Dermis microvascular lymphatic vessel endothelial cell (primary cell): Measurements from ENCODE around the gene BRD4. TPM values are rescaled to one million over a fixed set of nuclear protein-coding genes. Genes with fewer than 3 reads are reported as not detected.

Experiments
- DNase-seq, 2 donors: peaks; one replicate each; pipeline versions ENCODE4 v3.0.0 to v3.0.0-alpha.2; 2010; ENCODE audit warnings: low read depth in 2 of 2
- total RNA-seq: library from RNA; depleted of rRNA; stranded (reverse); fragments of >200 nt; gene quantifications from 2 replicates; pipeline ENCODE4 v1.2.1, GENCODE V29; 2014

BRD4 gene
- total RNA-seq, 1 donor from 2014 or later = 7.4 TPM

- no peak for DNase-seq
These were observed 135.9 kb downstream of the BRD4 start for GRCh38 chr19:15196360-15197005.

- DNase-seq = peak in 1 of 2 donors; percentile 26
These were observed 136.7 kb downstream of the BRD4 start for GRCh38 chr19:15195371-15196334.

DNA sequence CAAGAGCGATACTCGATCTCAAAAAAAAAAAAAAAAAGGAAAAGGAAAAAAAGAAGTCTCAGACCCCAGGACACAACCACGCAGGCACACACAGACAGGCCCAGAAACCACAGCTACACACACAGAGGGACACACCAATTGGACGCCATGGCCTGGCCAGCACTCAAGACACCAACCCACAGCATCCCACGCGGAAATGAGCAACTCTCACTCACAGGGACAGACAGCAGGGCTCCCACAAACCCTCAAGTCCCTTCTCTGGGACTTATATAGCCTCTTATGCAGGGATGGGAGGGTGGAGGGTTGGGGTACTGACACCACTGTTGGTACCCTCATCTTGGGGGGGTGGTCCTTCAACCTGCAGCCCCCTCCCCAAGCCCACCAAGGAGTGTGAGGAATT, 137.4 kb downstream of the BRD4 start:
- no peak for DNase-seq

GRCh38 chr19:15191982-15192381, 140.4 kb downstream of the BRD4 start:
- DNase-seq = no peak

DNA sequence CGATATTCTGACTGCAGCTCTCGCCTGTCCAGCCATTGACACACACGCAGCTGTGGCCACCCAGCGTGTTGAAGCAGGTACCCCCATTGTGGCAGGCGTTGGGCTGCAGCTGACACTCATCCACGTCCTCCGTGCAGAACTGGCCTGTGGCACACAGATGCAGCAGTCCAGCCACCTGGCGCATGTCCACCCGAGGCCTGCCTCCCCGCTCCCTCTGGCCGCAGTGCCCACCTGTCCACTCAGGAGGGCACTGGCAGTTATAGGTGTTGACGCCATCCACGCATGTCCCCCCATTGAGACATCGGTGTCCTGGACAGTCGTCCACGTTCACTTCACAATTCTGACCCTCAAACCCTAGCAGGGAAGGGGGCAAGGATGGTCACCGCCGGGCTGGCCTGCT, 140.8 kb downstream of the BRD4 start:
- DNase-seq = no peak

DNA sequence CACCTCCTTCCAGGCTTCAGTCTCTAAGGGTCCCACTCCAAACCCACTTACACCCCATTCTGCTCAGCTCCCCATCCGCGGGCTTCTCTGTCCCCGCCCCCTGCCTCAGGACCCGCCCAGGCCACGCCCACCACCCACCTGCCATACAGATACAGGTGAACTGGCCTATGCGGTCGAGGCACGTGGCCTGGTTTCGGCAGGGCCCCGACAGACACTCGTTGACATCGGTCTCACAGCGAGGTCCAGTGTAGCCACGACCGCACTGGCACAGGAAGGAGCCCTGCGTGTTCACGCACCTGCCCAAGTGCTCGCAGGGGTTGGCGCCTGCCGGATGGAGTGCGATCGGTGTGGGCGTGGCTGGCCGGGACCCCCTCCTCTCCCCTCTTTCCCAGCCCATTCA, 143.5 kb downstream of the BRD4 start:
- no peak for DNase-seq

GRCh38 chr19:15187026-15188007, 145.0 kb downstream of the BRD4 start:
- DNase-seq = no peak

Other genes starting within 250 kb of the BRD4 start
- 7.7 and 15.8 TPM in 2 replicates for gene SYDE1, start 225.1 kb downstream of the BRD4 start, total RNA-seq
- 0.13 and 0.89 TPM in 2 replicates for gene NOTCH3, start 131.5 kb downstream of the BRD4 start, total RNA-seq
- under 0.01 TPM in 1 of 2 replicates, not detected in the other for gene EPHX3, start 100.1 kb downstream of the BRD4 start, total RNA-seq
- gene AKAP8, start 47.2 kb upstream of the BRD4 start, total RNA-seq = 12.8 and 13.9 TPM in 2 replicates
- 33.0 and 41.5 TPM in 2 replicates for gene AKAP8L, start 86.4 kb upstream of the BRD4 start, total RNA-seq
- gene WIZ, start 117.4 kb upstream of the BRD4 start, total RNA-seq = 4.4 and 9.2 TPM in 2 replicates
- gene RASAL3, start 132.0 kb upstream of the BRD4 start, total RNA-seq = 14.4 and 14.8 TPM in 2 replicates
- gene PGLYRP2, start 147.0 kb upstream of the BRD4 start, total RNA-seq = not detected in 2 replicates
- gene CYP4F22, start 176.0 kb upstream of the BRD4 start, total RNA-seq = not detected in 2 replicates